Coronary artery (tissue), 2 donors: ENCODE measurements around the gene RALBP1.

Experiments used
- DNase-seq: peaks from one replicate; pipeline ENCODE4 v3.0.0-alpha.2; 2017; ENCODE audit warnings: low spot score
- H3K27ac ChIP-seq, 2 donors: fragments of 200-600 bp; sonication (generic); one replicate each; pipeline ENCODE4 v1.5.1; 2016 to 2019
- H3K4me3 ChIP-seq: fragments of 200-600 bp; sonication (generic); 2 replicates; pipeline ENCODE4 v1.5.1; 2016; ENCODE audit warnings: mild to moderate bottlenecking, moderate library complexity
- TF ChIP-seq, protein P1 (sequence below): fragments of 200-600 bp; sonication (generic); IDR thresholded peaks from one replicate; pipeline ENCODE4 v1.5.1; 2019; ENCODE audit warnings: antibody characterized with exemption

RALBP1 gene

DNA sequence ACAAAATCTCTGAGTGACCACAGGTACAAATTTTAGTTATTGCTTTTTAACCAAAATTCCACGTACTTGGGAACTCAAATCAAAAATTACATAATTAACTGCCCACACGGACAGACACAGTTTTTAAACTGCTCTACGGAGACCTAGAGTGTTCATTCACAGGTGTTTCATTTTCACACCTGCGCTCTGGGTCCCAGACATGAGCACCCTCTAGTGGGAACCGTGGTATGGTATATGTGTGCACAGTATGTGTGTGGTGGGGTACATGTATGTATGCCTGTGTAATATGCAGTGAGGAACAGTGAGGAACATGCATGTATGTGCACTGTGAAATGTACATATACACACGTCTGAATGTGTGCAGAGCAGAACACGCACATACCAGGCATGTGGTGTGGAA lies 74.1 kb downstream of the RALBP1 start:
- no peak for DNase-seq
- TF ChIP-seq, protein P1, sequence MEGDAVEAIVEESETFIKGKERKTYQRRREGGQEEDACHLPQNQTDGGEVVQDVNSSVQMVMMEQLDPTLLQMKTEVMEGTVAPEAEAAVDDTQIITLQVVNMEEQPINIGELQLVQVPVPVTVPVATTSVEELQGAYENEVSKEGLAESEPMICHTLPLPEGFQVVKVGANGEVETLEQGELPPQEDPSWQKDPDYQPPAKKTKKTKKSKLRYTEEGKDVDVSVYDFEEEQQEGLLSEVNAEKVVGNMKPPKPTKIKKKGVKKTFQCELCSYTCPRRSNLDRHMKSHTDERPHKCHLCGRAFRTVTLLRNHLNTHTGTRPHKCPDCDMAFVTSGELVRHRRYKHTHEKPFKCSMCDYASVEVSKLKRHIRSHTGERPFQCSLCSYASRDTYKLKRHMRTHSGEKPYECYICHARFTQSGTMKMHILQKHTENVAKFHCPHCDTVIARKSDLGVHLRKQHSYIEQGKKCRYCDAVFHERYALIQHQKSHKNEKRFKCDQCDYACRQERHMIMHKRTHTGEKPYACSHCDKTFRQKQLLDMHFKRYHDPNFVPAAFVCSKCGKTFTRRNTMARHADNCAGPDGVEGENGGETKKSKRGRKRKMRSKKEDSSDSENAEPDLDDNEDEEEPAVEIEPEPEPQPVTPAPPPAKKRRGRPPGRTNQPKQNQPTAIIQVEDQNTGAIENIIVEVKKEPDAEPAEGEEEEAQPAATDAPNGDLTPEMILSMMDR: no peak
- H3K4me3 ChIP-seq: no peak overlapping the region
- H3K27ac ChIP-seq: no peak overlapping the region

- Histone ChIP-seq H3K27ac (no peak overlapping the region), H3K4me3 (no peak overlapping the region)
- TF ChIP-seq, protein P1: no peak
- DNase-seq: no peak
These were observed 75.1 kb downstream of the RALBP1 start for GRCh38 chr18:9550429-9550828.

DNA sequence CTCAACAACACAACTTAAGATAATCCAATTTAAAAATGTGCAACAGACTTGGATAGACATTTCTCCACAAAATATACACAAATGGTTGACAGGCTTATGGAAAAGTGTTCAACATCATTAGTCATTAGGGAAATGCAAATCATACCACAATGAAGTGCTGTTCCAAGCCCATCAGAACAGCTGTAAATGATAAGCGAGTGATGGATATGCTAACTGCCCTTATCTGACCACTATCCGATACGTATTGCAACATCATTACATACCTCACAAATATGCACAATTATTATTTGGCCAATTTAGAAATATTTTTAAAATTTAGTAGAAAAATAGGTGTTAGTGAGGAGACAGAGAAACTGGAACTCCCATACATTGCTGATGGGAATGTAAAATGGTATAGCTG lies 76.9 kb downstream of the RALBP1 start:
- H3K4me3 ChIP-seq: no peak overlapping the region
- TF ChIP-seq, protein P1: no peak
- no peak for DNase-seq
- H3K27ac ChIP-seq: no peak overlapping the region

DNA sequence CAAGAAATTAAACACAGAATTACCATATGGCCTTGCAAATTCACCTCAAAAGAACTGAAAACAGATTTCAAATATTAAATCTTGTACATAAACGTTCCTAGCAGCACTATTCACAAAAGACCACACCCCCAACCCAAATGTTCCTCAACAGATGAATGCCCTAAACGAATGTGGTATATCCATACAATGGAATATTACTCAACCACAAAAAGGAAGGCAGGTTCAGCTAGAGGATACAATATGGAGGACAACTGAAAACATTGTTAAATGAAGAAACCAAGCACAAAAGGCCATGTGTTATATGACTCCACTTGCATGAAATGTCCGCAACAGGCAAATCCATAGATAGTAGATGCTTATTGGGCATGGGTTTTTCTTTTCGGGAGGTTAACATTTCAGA lies 77.3 kb downstream of the RALBP1 start:
- H3K27ac ChIP-seq: no peak overlapping the region
- DNase-seq: no peak
- no peak overlapping the region for H3K4me3 ChIP-seq
- TF ChIP-seq, protein P1: no peak

DNA sequence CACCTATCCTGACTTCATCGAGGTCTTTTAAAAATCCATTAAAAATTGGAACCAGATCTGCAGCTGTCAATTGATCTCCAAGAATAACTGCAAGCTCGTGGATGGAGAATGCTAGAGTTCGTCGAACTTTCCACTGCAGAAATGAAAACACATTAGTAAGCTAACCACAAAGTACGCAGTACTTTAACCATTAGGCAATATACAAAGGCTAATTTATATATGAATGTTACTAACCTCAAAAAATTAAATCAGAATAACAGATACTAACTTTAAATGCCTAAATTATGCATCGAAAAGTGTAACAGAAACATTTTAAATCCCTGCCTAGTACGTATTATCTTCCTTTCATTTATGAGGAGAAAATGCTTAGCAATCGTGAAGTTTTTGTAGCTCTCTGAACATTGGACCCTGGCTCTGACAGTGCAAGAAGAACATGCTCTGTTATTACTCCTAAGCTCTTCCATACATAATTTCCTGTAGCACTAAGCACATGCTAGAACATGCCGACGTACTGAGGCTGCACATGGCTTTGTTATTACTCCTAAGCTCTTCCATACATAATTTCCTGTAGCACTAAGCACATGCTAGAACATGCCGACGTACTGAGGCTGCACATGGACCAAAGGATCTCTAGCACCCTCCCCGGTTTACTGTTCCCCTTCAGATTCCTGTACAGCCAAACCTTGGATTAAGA lies 82.1 kb downstream of the RALBP1 start:
- TF ChIP-seq, protein P1: no peak
- no peak overlapping the region for H3K4me3 ChIP-seq
- no peak overlapping the region for H3K27ac ChIP-seq
- DNase-seq: no peak

DNA sequence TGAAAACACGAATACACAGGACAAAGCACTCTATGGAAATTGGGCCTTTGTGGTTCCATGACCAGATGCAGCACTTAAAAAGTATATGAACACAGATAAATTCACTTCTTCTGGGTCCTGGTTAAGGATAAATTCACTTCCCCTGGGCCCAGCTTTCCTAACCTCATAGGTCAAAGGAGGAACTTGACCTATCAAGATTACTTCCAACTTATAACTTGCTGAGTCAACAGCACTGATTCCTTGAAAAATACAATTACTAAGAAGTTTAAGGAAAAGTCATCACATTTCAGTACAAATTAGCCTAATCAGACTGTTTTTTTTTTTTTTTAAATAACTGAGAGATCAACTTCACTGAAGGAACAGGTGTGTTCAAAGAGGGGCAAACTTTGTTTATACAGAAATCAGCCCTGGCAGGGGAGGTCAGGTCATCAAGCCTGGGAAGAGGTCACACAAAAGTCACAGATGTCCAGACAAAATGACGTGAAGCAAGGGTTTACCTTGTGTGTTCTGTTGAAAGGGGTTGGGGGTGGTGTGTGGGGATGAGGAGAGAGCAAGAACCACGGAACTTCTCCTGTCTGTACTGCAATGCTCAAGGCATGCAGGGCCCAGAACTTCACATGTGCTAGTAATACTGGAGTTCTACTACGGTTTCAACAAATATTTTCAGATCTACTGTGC lies 83.2 kb downstream of the RALBP1 start:
- no peak overlapping the region for H3K27ac ChIP-seq
- TF ChIP-seq, protein P1: no peak
- no peak overlapping the region for H3K4me3 ChIP-seq
- no peak for DNase-seq

GRCh38 chr18:9559253-9559652 lies 83.9 kb downstream of the RALBP1 start:
- DNase-seq: no peak
- no peak overlapping the region for H3K4me3 ChIP-seq
- H3K27ac ChIP-seq: no peak overlapping the region
- TF ChIP-seq, protein P1: no peak
